GM21717 (cell line): ENCODE measurements around the gene PRDM9.
"Not testable (repeated sequence)": the region's sequence is repeated elsewhere in the genome, so short reads cannot be mapped to it uniquely, and the experiment has no call there.

Experiments
- ATAC-seq: cut with Tn5 transposase; IDR thresholded peaks from one replicate; pipeline ENCODE4 v1.9.1; 2021; ENCODE audit warnings: mild to moderate bottlenecking, moderate library complexity; ENCODE audit not compliant: unreplicated experiment

The PRDM9 gene

GRCh38 chr5:23507278-23507685 lies at the start of gene PRDM9:
Gene PRDM9, plus strand, starts transcription at chr5:23507609. Its CDS starts 1,425 bp downstream, at chr5:23509034.
- no peak for ATAC-seq

GRCh38 chr5:23457780-23458179 lies 49.6 kb upstream of the PRDM9 start:
- ATAC-seq, result no peak

GRCh38 chr5:23459214-23459613 lies 48.2 kb upstream of the PRDM9 start:
- ATAC-seq, result no peak

GRCh38 chr5:23461576-23461975 lies 45.8 kb upstream of the PRDM9 start:
- no peak for ATAC-seq

GRCh38 chr5:23466401-23466912 lies 41.0 kb upstream of the PRDM9 start:
- ATAC-seq, result no peak

- ATAC-seq, result no peak
These were observed 38.8 kb upstream of the PRDM9 start for GRCh38 chr5:23468658-23469057.

- no peak for ATAC-seq
These were observed 33.5 kb upstream of the PRDM9 start for GRCh38 chr5:23473915-23474314.

GRCh38 chr5:23474315-23474714 lies 33.1 kb upstream of the PRDM9 start:
- peak; percentile 67 for ATAC-seq

GRCh38 chr5:23476580-23476979 lies 30.8 kb upstream of the PRDM9 start:
- no peak for ATAC-seq

- no peak for ATAC-seq
These were observed 24.8 kb upstream of the PRDM9 start for GRCh38 chr5:23482642-23483041.

- no peak for ATAC-seq
These were observed 24.3 kb upstream of the PRDM9 start for GRCh38 chr5:23483090-23483489.

GRCh38 chr5:23484096-23484495 lies 23.3 kb upstream of the PRDM9 start:
- no peak for ATAC-seq

- not testable (repeated sequence) for ATAC-seq
These were observed 21.2 kb upstream of the PRDM9 start for GRCh38 chr5:23486227-23486626.

- ATAC-seq, result no peak
These were observed 16.4 kb upstream of the PRDM9 start for GRCh38 chr5:23490993-23491392.

- no peak for ATAC-seq
These were observed 12.9 kb upstream of the PRDM9 start for GRCh38 chr5:23494558-23494957.

GRCh38 chr5:23496576-23496975 lies 10.8 kb upstream of the PRDM9 start:
- no peak for ATAC-seq

- ATAC-seq, result no peak
These were observed 826 bp upstream of the PRDM9 start for GRCh38 chr5:23506329-23507236.

GRCh38 chr5:23510434-23510833 lies 3.0 kb downstream of the PRDM9 start:
- not testable (repeated sequence) for ATAC-seq

GRCh38 chr5:23522553-23522952 lies 15.1 kb downstream of the PRDM9 start:
- ATAC-seq, result no peak

- ATAC-seq, result no peak
These were observed 15.6 kb downstream of the PRDM9 start for GRCh38 chr5:23523031-23523430.

- no peak for ATAC-seq
These were observed 16.6 kb downstream of the PRDM9 start for GRCh38 chr5:23523998-23524397.

- ATAC-seq, result no peak
These were observed 18.3 kb downstream of the PRDM9 start for GRCh38 chr5:23525751-23526150.
